HG03097 (cell line): ENCODE measurements around the gene SMR3B.

Source experiments
- ATAC-seq: cut with Tn5 transposase; IDR thresholded peaks from one replicate; pipeline ENCODE4 v1.9.1; 2021; ENCODE audit not compliant: unreplicated experiment, low FRiP score

SMR3B gene

GRCh38 chr4:70382691-70383181, at the start of gene SMR3B:
TSS of gene SMR3B (plus strand) at chr4:70383131. CDS start at chr4:70384511, 1,380 bp downstream.
- ATAC-seq, result no peak

DNA sequence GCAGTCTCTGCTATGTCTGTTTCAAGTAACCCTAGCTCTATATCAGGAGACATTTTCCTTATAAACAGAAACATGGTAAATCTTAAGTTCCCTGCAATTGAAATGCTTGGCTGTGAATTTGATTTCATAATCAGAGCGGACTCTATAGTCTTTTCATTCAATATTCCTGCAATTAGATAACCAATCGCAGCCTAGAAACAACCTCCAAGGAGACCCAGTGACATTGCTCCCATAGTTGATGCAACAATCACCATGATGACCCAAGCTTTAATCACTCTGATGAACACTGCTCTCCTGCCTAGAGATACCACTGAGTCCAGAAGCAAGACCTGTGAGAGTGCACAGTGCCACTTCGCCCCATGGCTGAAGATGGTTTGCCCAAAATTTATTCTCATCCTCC, 48.2 kb upstream of the SMR3B start, which contains the start of gene CABS1:
CABS1 (plus strand) TSS at position 301 of the 400 bp plus-strand sequence; CDS start at position 360, 59 bp downstream.
- ATAC-seq, result no peak

DNA sequence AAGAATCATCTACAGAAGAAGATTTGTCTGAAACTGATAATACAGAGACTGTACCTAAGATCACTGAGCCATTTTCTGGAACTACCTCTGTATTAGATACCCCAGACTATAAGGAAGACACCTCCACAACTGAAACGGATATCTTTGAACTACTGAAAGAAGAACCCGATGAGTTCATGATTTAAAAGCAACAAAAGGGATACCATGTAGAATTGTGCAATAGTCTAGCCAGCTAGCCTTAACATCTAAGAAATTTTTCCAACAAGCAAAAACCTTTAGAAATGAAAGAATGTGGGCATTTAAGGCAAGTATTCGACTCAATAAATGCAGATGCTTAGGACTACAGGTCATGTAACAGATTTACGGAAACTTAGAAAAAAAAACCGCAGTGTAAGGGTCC, 46.9 kb upstream of the SMR3B start:
- no peak for ATAC-seq

DNA sequence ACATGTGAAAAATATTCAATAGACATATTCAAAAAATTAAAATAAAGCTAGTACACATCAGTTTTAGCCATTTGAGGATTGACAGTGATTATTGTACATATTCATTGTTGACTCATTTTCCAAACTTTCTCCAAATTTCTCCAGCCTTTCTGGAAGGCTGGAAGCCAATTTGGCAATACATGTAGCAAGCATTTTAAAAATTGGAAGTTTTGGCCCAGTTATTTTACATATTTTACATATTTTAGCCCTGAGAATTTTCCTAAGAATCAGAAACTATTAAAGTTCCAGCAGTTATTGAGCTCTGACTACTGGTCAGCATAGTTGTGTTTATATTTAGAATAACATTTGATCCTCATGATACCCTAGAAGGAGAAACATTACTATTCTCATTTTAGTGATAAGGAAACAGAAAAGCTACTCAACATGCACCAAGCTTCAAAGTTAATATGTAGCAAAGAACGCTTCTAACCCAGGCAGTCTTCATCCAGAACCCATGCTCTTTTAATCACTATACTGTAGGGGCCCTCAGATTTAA, 45.0 kb upstream of the SMR3B start:
- no peak for ATAC-seq

DNA sequence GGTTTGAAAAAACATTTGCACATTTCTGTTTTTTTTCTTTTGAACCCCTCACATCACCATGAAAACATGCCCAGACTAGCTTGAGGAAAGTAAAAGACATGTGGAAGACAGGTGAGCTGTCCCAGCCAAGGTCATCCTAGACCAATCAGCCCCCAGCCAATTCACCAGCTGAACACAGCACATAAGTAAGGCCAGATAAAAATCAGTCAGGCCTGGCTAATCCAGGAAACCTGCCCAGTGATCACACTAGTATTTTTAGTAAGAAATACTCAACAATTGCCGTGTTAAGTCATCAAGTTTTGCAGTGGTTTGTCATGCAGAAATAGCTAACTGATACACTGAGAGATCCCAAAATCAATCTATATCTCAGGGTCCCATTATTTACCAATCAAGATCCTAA, 26.7 kb upstream of the SMR3B start:
- ATAC-seq, result no peak

DNA sequence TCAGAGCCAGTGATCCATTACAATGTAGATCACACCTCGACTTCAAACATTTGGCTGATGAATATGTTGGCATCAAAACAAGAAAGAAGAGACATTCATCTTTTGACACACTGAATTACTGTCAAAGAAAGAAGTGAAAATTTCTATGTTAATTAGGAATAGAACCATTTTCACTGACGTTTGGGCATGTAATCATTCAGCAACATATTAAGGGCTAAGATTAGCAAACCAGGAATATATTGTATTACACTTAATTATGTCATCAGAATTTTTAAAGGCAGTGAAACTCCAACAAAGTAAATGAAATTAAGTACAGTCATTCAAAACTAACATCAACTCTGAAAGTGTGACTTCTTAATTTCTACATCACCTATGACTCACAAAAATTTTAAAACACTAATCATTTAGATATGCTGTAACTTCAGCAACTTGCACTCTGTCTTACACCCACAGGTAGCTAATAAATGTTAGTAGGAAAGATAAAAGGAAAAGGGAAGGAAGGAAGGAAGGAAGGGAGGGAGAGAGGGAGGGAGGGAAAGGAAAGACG, 23.7 kb upstream of the SMR3B start:
- ATAC-seq, result no peak

- no peak for ATAC-seq
Observed at GRCh38 chr4:70360460-70360859, 22.5 kb upstream of the SMR3B start, which contains the start of gene SMR3A. TSS of gene SMR3A (plus strand) at chr4:70360760. CDS start at chr4:70362116, 1,356 bp downstream.

DNA sequence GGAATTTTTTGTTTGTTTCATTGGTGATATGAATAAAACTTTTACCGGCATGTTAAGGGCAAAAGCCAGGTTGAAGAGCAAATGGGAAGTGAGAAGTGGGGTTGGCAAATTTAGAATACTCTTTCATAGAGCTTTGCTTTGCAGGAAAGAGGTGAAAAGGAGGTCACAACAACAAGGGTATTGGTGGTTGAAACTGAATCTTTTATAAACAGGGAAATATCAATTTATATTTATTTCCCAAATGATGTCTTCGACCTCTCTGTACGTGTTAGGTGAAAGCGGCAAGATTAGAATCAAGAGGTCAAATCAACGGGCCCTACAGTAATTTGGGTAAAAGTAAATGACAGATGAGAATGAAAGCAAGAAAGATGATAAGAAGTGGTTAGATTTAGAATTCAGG, 18.9 kb upstream of the SMR3B start:
- no peak for ATAC-seq

GRCh38 chr4:70365479-70365878, 17.5 kb upstream of the SMR3B start:
- no peak for ATAC-seq

GRCh38 chr4:70367813-70368212, 15.1 kb upstream of the SMR3B start:
- no peak for ATAC-seq

DNA sequence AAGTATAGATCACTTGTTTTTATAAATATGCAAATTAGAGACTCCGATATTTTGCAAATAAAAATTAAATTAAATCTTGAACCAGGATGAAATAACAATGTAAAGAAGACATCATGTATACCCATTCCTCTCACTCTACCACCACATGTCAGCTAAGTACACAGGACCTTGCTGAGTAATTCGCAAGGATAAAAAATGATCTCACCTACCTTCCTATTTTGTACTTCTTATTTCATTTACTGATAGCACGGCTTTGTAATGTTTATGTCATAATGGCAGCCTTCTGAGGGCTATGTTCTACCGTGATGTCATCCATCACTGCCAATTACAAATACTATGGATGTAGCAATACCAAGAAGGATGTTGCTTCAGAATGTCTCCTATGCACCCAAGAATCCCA, 10.9 kb upstream of the SMR3B start:
- no peak for ATAC-seq

- ATAC-seq, result no peak
Observed at GRCh38 chr4:70372760-70373159, 10.2 kb upstream of the SMR3B start.

- no peak for ATAC-seq
Observed at GRCh38 chr4:70380578-70380977, 2.4 kb upstream of the SMR3B start.

GRCh38 chr4:70392057-70392776, 9.3 kb downstream of the SMR3B start:
- ATAC-seq, result peak; percentile 41

GRCh38 chr4:70397580-70397979, 14.6 kb downstream of the SMR3B start, which contains the start of gene OPRPN:
TSS of gene OPRPN (plus strand) at chr4:70397940. CDS start at chr4:70399286, 1,346 bp downstream.
- no peak for ATAC-seq

DNA sequence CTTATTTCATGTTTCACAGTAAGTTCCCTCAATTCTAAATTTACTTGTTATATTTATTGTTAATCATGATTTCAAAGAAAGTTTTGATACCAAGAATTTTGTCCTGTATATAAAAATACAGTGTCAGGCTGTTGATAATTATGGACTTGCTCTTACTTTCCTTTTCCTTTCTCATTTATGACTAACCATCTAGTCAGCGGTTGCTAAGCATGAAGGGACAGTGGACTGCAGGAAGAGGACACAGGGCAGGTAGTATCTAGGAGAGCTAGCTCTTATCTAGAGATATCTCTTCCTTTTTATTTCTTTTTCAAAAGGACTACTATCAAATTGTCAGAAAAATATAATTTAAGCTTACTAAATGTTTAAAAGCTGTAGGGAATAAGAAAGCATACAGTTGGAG, 16.4 kb downstream of the SMR3B start:
- peak; percentile 85 for ATAC-seq

DNA sequence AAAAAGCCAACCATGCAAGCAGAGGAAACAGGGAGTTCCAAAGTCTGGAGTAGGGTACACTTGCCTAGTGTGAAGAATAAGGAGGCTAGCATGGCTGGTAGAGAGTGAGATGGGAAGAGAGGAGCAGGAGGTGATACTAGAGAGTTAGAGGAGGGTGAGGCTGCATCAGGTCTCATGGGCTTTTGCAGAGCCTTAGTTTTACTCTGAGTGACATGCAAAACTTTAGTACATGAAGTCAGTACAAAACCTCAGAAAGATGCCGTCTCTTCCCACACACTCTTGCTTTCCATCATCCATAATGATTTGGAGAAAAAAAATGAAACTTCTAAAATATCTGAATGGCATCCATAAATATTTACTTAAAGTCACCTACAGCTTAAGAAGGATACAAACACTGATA, 19.8 kb downstream of the SMR3B start:
- no peak for ATAC-seq

- ATAC-seq, result no peak
Observed at GRCh38 chr4:70405765-70406164, 22.8 kb downstream of the SMR3B start.

DNA sequence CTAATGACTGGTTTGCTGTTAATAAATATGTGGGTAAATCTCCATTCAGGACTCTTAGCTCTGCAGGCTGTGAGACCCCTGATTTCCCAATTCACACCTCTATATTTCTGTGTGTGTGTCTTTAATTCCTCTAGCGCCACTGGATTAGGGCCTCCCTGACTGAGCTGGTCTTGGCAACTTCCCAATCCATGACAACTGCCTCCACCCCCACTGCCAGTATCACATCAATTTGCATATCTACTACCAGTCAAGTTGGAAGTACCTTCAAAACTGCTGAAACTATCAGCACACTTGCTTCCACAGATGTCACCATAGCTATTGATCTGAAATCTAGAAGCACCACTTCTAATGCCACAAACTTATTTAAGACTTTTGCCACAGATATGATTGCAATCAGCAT, 42.4 kb downstream of the SMR3B start:
- no peak for ATAC-seq

DNA sequence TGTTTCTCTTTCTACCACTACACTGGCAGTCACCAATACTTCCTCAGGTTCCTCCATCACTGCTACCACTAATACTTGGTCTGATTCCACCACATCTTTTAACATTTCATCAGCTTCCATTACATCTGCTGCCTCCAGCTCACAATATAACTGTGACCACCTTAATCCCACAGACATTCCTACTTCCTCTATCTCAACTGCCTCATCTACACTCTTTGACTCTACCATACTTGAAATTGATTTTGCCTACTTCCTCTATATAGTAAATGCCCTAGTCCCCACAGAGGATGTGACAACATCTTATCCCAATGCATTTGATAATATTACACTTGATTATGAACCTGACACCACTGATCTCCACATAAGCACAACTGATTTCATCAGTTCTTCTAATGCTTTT, 43.9 kb downstream of the SMR3B start:
- ATAC-seq, result no peak

DNA sequence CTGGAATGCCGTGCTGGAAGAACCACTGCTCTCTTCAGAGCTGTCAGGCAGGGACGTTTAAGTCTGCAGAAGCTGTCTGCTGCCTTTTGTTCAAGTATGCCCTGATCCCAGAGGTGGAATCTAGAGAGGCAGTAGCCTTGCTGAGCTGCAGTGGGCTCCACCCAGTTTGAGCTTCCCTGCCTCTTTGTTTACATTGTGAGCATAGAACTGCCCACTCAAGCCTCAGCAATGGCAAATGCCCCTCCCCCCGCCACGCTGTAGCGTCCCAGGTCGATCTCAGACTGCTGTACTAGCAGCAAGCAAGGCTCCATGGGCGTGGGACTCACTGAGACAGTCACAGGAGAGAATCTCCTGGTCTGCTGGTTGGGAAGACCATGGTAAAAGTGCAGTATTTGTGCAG, 54.3 kb downstream of the SMR3B start:
- ATAC-seq, result no peak
